AG09319 (cell line): ENCODE measurements around the gene ARL2BP.

ENCODE experiments used
- DNase-seq: peaks from one replicate; pipeline ENCODE4 v3.0.0-alpha.2; 2010; ENCODE audit warnings: low read depth; ENCODE audit errors: extremely low read depth
- CTCF ChIP-seq: IDR thresholded peaks from 2 replicates; pipeline ENCODE4 v1.5.1; 2011; ENCODE audit warnings: low read depth, mild to moderate bottlenecking, inconsistent platforms, low read length, moderate library complexity

ARL2BP gene

GRCh38 chr16:57251352-57251751, 6.3 kb downstream of the ARL2BP start:
- DNase-seq: no peak
- no peak for TF ChIP-seq CTCF

GRCh38 chr16:57252148-57252721, 7.2 kb downstream of the ARL2BP start:
- DNase-seq: no peak
- TF ChIP-seq CTCF: no peak

- TF ChIP-seq CTCF: no peak
Observed at GRCh38 chr16:57253466-57253865, 8.4 kb downstream of the ARL2BP start.

GRCh38 chr16:57255686-57256415, 10.8 kb downstream of the ARL2BP start:
- TF ChIP-seq CTCF: no peak

More at GRCh38 chr16:57253466-57253865, 8.4 kb downstream of the ARL2BP start:
- no peak for DNase-seq

GRCh38 chr16:57256601-57257395, 11.7 kb downstream of the ARL2BP start:
- no peak for DNase-seq
- TF ChIP-seq CTCF: no peak

More at GRCh38 chr16:57255686-57256415, 10.8 kb downstream of the ARL2BP start:
- DNase-seq: no peak

GRCh38 chr16:57257455-57258070, 12.5 kb downstream of the ARL2BP start:
- no peak for TF ChIP-seq CTCF
- DNase-seq: no peak
